ES-I3 (cell line): ENCODE data around the gene TBPL1.
"Not testable (repeated sequence)": the region's sequence is repeated elsewhere in the genome, so short reads cannot be mapped to it uniquely, and the experiment has no call there.

Experiments
- H3K36me3 ChIP-seq: 2 replicates; pipeline ENCODE4 v1.6.1; 2013; ENCODE audit warnings: mild to moderate bottlenecking, low read length, control low read depth, moderate library complexity; ENCODE audit not compliant: insufficient read depth
- H3K4me1 ChIP-seq: 2 replicates; pipeline ENCODE4 v1.6.1; 2013; ENCODE audit warnings: mild to moderate bottlenecking, control low read depth, low read length; ENCODE audit not compliant: insufficient read depth
- H3K9ac ChIP-seq: 2 replicates; pipeline ENCODE4 v1.6.1; 2013; ENCODE audit warnings: low read depth, mild to moderate bottlenecking, low read length, moderate library complexity
- H3K9me3 ChIP-seq: 2 replicates; pipeline ENCODE4 v1.6.1; 2013; ENCODE audit warnings: mild to moderate bottlenecking, low read length, moderate library complexity; ENCODE audit not compliant: control insufficient read depth, insufficient read depth

The TBPL1 gene

DNA sequence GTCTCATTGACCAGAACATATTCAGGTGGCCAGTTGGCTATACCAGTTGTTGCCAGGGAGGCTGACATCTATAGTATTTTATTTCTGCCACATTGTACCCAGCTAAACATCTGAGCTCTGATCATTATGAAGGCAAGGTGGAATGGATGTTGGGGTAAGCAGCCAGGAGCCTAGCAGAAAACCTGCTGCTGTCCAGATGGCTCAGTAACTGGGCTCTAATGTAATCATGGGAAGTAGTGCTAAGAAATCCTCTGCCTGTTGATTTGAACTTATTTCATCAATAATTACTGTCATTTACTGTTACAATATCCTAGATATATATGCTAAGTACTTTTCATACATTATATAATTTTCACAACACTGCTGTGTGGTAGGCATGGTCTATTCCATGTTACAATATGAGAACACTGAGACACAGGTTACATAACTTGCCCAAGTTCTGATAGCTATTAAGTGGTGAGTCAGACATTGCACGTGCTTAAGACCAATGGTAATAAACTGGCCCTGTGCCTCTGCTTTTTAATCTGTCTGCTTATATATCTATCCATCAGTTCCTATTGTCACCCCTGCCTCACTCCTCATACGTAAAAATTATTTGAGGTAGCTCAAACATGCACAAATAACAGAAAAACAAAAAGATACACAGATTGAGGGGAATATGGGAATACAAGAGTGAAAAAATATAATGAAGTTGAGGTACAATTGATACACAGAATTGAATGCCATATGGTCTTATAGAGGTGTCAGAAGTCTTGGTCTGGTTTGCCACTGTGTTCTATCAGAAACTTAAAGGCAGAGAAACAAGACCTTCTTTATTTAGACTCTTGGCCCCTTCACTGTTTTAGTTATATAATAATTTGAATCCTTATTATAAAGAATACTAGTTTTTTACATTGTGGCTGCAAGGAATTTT is 25.2 kb downstream of the TBPL1 start:
- Histone ChIP-seq H3K9me3 (no peaks in the 10 kb centered on the region), H3K36me3 (no peaks in the 10 kb centered on the region), H3K4me1 (peaks cover 11% of the 10 kb centered on the region), H3K9ac (no peak overlapping the region)

DNA sequence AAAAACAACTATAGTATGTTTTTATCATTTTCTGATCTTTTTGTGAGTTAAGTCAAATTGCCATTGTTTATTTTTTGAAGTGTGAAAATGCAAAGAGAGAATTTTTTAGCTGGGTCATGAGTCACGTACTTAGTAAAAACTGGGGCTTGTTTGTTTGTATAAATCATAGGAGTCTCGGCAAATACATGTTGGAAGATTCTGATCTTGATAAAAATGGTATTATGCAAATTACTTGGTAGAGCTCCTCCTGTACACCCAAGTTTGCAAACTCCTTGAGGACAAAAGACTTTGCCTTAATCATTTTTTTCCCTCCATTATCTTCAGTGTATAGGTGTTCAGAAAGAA is 25.8 kb downstream of the TBPL1 start:
- H3K9me3 ChIP-seq: no peaks in the 10 kb centered on the region
- H3K4me1 ChIP-seq: peaks cover 16% of the 10 kb centered on the region
- H3K36me3 ChIP-seq: no peaks in the 10 kb centered on the region
- H3K9ac ChIP-seq: no peak overlapping the region

DNA sequence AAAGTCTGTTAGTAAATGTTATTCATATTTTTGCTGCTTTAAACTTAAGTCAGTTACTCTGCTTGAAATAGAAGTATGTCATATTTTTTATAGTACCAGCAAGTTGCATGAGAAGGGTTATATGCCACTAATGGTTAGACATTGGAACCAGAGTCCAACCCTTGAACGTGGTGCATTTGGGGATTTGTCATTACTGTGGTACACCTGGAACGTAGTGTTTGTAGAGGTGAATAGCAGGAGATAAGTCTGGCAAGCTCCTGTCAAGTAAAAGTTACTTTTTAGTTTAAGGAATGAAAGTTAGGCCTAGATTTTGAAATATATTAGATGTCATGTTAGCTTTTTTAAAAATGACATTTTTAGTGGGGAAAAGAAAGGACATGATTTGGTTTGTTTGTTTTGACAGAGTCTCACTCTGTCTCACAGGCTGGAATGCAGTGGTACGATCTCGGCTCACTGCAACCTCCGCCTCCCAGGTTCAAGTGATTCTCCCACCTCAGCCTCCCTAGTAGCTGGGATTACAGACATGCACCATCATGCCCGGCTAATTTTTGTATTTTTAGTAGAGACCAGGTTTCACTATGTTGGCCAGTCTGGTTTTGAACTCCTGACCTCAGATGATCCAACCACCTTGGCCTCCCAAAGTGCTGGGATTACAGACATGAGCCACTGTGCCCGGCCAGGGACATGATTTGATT is 26.4 kb downstream of the TBPL1 start:
- not testable (repeated sequence) for H3K9me3 ChIP-seq, H3K36me3 ChIP-seq, H3K9ac ChIP-seq
- peaks cover 16% of the 10 kb centered on the region for H3K4me1 ChIP-seq

DNA sequence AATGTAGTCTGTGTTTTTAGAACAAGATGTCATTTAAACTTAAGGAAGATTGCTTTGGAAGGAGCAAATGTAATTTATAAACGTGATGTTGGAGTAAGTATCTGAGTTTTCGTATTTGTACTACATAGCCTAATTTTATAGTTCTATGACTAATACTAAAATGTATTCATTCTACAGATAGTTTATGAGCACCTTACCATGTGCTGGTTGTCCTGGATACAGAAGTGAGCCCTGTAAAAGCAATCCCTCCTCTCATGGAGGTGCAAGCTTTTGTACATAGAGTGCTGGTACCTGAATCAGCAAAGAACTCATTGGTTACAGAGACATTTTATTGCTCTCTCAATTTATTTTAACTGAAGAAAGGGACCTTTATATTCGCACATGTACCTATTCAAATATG is 27.1 kb downstream of the TBPL1 start:
- no peak overlapping the region for H3K9ac ChIP-seq
- no peaks in the 10 kb centered on the region; the same call in 1 of the 2 replicates for H3K36me3 ChIP-seq
- peaks cover 16% of the 10 kb centered on the region for H3K4me1 ChIP-seq
- H3K9me3 ChIP-seq: no peaks in the 10 kb centered on the region

GRCh38 chr6:133983099-133983939 is 30.3 kb downstream of the TBPL1 start:
- peaks cover 3% of the 10 kb centered on the region; the same call in 1 of the 2 replicates for H3K36me3 ChIP-seq
- no peak overlapping the region for H3K9ac ChIP-seq
- H3K9me3 ChIP-seq: no peaks in the 10 kb centered on the region
- peaks cover 9% of the 10 kb centered on the region for H3K4me1 ChIP-seq

- Histone ChIP-seq H3K36me3 (peaks cover 3% of the 10 kb centered on the region; the same call in 1 of the 2 replicates), H3K9ac (no peak overlapping the region), H3K4me1 (peaks cover 15% of the 10 kb centered on the region), H3K9me3 (no peaks in the 10 kb centered on the region)
Measured at GRCh38 chr6:133985970-133986369, 32.9 kb downstream of the TBPL1 start.

- peaks cover 15% of the 10 kb centered on the region for H3K4me1 ChIP-seq
- H3K9ac ChIP-seq: no peak overlapping the region
- peaks cover 3% of the 10 kb centered on the region; the same call in 1 of the 2 replicates for H3K36me3 ChIP-seq
- no peaks in the 10 kb centered on the region for H3K9me3 ChIP-seq
Measured at GRCh38 chr6:133986942-133987341, 33.9 kb downstream of the TBPL1 start.

DNA sequence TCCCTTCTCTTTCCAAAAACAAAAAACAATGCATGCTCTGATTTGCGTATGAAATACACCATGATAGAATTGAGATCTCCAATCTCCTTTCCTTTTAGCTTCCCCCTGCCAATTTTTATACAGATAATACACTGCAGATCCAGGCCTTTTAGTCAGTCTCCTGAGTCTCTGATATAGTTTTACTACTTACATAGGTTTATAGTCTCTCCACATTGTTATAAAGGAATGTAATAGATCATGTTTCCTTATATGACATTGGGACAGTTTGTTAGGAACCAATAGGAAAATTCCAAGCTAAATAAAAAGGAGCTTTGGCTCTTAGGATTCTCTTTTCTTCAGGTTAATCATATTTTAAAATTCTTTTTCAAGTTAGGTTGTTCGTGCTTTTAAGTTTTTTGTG is 36.5 kb downstream of the TBPL1 start:
- H3K9ac ChIP-seq: no peak overlapping the region
- H3K4me1 ChIP-seq: peaks cover 6% of the 10 kb centered on the region; the same call in 1 of the 2 replicates
- peaks cover 3% of the 10 kb centered on the region; the same call in 1 of the 2 replicates for H3K36me3 ChIP-seq
- H3K9me3 ChIP-seq: no peaks in the 10 kb centered on the region

- Histone ChIP-seq H3K9ac (no peak overlapping the region), H3K36me3 (0 out of 2 replicates have a peak, but pooled peaks cover 3% of the 10 kb centered on the region), H3K4me1 (peaks cover 7% of the 10 kb centered on the region; the same call in 1 of the 2 replicates), H3K9me3 (no peaks in the 10 kb centered on the region)
Measured at GRCh38 chr6:133990321-133990720, 37.3 kb downstream of the TBPL1 start.

GRCh38 chr6:133991096-133991593 is 38.1 kb downstream of the TBPL1 start:
- Histone ChIP-seq H3K36me3 (no peaks in the 10 kb centered on the region), H3K9ac (no peak overlapping the region), H3K9me3 (no peaks in the 10 kb centered on the region), H3K4me1 (peaks cover 13% of the 10 kb centered on the region)

DNA sequence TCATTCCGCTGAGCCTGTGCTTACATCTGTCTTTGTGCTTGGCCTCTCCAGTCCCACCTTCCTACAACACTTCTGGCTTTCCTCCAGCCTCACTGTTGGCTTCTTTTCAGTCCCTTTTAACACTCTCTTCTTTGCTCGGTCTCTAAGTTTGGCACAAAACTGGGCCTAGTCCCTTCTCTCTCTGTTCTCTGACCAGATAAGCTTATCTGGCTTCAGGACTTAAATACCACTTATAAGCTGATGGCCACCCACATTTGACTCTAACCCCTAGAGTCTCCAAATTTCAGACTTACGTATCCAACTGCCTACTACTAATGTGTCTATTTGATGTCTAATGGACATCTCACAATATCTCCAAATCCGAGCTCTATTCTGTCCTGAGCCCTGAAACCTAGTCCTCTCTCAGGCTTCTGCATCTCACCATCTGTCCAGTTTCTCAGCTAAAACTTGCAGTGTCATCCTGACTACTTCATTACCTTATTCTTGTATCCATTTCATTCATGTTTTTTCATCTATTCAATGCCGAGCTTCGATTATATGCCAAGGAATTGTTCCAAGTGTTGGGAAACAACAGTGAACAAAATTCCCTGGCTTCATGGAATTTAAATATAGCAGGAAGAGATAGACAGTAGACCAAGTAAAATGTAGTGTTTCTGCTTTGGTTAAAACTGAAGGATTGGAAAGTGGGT is 40.1 kb downstream of the TBPL1 start:
- H3K36me3 ChIP-seq: no peaks in the 10 kb centered on the region
- H3K9me3 ChIP-seq: no peaks in the 10 kb centered on the region
- H3K9ac ChIP-seq: no peak overlapping the region
- H3K4me1 ChIP-seq: peaks cover 19% of the 10 kb centered on the region

DNA sequence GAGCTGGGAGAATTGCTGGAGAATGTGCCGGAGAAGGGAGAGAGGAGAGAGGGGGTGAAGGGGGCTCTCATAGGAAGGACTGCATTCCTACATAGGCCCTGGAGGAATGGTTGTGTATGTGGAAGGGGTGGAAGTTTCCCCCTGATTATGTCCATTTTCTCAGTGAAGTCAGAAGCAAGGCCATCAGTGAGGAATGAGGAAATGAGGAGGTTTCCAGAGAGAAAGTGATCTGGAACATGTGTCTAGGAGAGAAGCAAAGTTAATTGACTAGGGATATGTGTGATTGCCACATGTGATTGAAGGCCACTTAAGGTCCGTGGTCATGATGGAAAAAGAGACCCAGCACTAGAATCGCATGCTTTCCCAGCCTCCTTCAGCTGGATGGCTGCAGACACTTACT is 42.3 kb downstream of the TBPL1 start:
- Histone ChIP-seq H3K4me1 (peaks cover 19% of the 10 kb centered on the region), H3K9ac (no peak overlapping the region), H3K36me3 (no peaks in the 10 kb centered on the region), H3K9me3 (no peaks in the 10 kb centered on the region)

GRCh38 chr6:133995758-133996157 is 42.7 kb downstream of the TBPL1 start:
- Histone ChIP-seq H3K9me3 (no peaks in the 10 kb centered on the region), H3K36me3 (no peaks in the 10 kb centered on the region), H3K9ac (no peak overlapping the region), H3K4me1 (peaks cover 15% of the 10 kb centered on the region)
